SK-N-SH treated with all-trans-retinoic acid at 6 μM for 48 hours (cell line): ENCODE measurements around the gene TAOK2.

Source experiments
- ATAC-seq: fragments of 200-7000 bp; cut with Tn5 transposase; 3 replicates; pipeline ENCODE4 v1.9.1; 2020; ENCODE audit warnings: mild to moderate bottlenecking, moderate library complexity
- ARNTL ChIP-seq: fragments of 450-650 bp; formaldehyde crosslinking; IDR thresholded peaks from 2 replicates; pipeline ENCODE4 v1.5.0; 2020; ENCODE audit warnings: low read depth, mild to moderate bottlenecking, moderate library complexity, borderline replicate concordance
- BACH2 ChIP-seq: fragments of 250-450 bp; sonication (Bioruptor Pico); IDR thresholded peaks from 2 replicates; pipeline ENCODE4 v1.9.0; 2021; ENCODE audit warnings: mild to moderate bottlenecking, borderline replicate concordance
- CREB5 ChIP-seq: fragments of 250-450 bp; sonication (Bioruptor Pico); IDR thresholded peaks from 2 replicates; pipeline ENCODE4 v1.5.1; 2020; ENCODE audit warnings: low read depth, mild to moderate bottlenecking, moderate library complexity
- CSDC2 ChIP-seq: fragments of 250-450 bp; sonication (Bioruptor Pico); IDR thresholded peaks from 2 replicates; pipeline ENCODE4 v1.5.0; 2020; ENCODE audit warnings: mild to moderate bottlenecking, moderate library complexity
- ESRRG ChIP-seq: fragments of 250-450 bp; sonication (Bioruptor Pico); IDR thresholded peaks from 2 replicates; pipeline ENCODE4 v1.6.1; 2021; ENCODE audit warnings: mild to moderate bottlenecking
- GLIS3 ChIP-seq: fragments of 250-450 bp; sonication (Bioruptor Pico); IDR thresholded peaks from 2 replicates; pipeline ENCODE4 v1.5.0; 2020; ENCODE audit warnings: mild to moderate bottlenecking, moderate library complexity
- ISL1 ChIP-seq: fragments of 250-450 bp; sonication (Bioruptor Pico); IDR thresholded peaks from 2 replicates; pipeline ENCODE4 v2.1.2; 2022; ENCODE audit warnings: mild to moderate bottlenecking, moderate library complexity
- OSR1 ChIP-seq: fragments of 250-450 bp; sonication (Bioruptor Pico); IDR thresholded peaks from 2 replicates; pipeline ENCODE4 v1.8.0; 2022; ENCODE audit warnings: moderate library complexity, mild to moderate bottlenecking, inconsistent platforms
- PPARA ChIP-seq: fragments of 250-450 bp; sonication (Bioruptor Pico); IDR thresholded peaks from 2 replicates; pipeline ENCODE4 v1.5.0; 2020; ENCODE audit warnings: mild to moderate bottlenecking, borderline replicate concordance
- RARB ChIP-seq: fragments of 250-450 bp; sonication (Bioruptor Pico); IDR thresholded peaks from 2 replicates; pipeline ENCODE4 v1.8.0; 2021; ENCODE audit warnings: mild to moderate bottlenecking, moderate library complexity
- SNAI2 ChIP-seq: fragments of 250-450 bp; sonication (Bioruptor Pico); IDR thresholded peaks from 2 replicates; pipeline ENCODE4 v1.5.0; 2020; ENCODE audit warnings: mild to moderate bottlenecking, moderate library complexity
- TCF4 ChIP-seq: fragments of 250-450 bp; sonication (Bioruptor Pico); IDR thresholded peaks from 2 replicates; pipeline ENCODE4 v1.8.0; 2021; ENCODE audit warnings: mild to moderate bottlenecking, moderate library complexity, borderline replicate concordance
- TOX ChIP-seq: fragments of 250-450 bp; sonication (Bioruptor Pico); IDR thresholded peaks from 2 replicates; pipeline ENCODE4 v1.8.0; 2021; ENCODE audit warnings: mild to moderate bottlenecking, moderate library complexity, borderline replicate concordance
- ZC3H10 ChIP-seq: fragments of 250-450 bp; sonication (Bioruptor Pico); IDR thresholded peaks from 2 replicates; pipeline ENCODE4 v1.5.1; 2021; ENCODE audit warnings: mild to moderate bottlenecking, moderate library complexity
- ZFP30 ChIP-seq: fragments of 450-650 bp; formaldehyde crosslinking; IDR thresholded peaks from 2 replicates; pipeline ENCODE4 v1.5.0; 2022; ENCODE audit warnings: mild to moderate bottlenecking, moderate library complexity
- ZNF70 ChIP-seq: fragments of 450-650 bp; formaldehyde crosslinking; IDR thresholded peaks from 2 replicates; pipeline ENCODE4 v1.5.0; 2020; ENCODE audit warnings: mild to moderate bottlenecking, moderate library complexity
- TF ChIP-seq, protein P1 (sequence below): fragments of 250-450 bp; sonication (Bioruptor Pico); IDR thresholded peaks from 2 replicates; pipeline ENCODE4 v1.8.0; 2021; ENCODE audit warnings: low read depth, mild to moderate bottlenecking, moderate library complexity, borderline replicate concordance
- TF ChIP-seq, protein P2 (sequence below): fragments of 250-450 bp; sonication (Bioruptor Pico); IDR thresholded peaks from 2 replicates; pipeline ENCODE4 v1.5.1; 2021; ENCODE audit warnings: mild to moderate bottlenecking, moderate library complexity
- TF ChIP-seq, protein P3 (sequence below): fragments of 250-450 bp; sonication (Bioruptor Pico); IDR thresholded peaks from 2 replicates; pipeline ENCODE4 v1.8.0; 2020; ENCODE audit warnings: mild to moderate bottlenecking, moderate library complexity, borderline replicate concordance
- TF ChIP-seq, protein P4 (sequence below): fragments of 250-450 bp; sonication (Bioruptor Pico); IDR thresholded peaks from 2 replicates; pipeline ENCODE4 v1.5.0; 2020; ENCODE audit warnings: mild to moderate bottlenecking, moderate library complexity

The TAOK2 gene

DNA sequence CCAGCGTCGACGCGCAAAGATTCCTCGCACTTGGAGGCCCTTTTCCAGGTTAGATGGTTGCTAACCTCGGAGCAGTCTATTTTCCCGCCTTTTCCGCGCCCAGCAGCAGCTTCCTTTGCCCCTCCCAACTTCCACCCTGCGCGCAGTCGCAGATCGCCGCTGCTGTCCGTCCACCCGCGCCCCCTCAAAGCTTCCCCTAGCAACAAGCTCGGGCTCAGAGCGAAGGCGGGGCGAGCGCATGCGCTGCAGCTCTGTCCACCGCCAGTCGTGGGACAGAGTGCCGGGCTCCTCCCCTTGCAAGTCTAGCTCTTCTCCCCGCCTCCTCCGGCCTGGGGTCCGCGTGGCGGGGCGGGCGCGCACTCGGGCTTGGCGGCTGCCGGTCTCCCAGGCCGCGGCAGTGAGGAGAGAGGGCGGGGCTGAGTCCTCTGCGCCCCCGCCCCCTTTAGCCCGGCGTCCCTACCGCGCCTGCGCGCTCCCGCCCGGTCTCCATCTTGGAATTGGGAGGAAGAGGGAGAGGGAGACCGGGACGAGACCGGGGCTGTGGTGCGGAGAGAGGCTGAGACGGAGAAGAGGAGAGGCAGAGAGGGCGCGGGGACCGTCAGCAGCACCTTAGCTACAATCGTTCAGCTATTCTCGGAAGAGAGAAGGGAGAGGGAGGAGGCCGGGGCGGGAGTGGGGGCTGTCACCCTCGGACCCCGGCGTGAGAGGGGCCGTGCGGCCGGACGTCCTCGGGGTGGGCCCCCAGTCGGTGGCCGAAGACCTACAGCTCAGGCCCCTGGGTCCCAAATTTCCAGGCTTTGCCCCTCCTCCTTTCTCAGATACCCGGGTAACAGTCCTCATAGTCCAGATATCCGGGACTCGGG lies at the start of gene TAOK2:
TAOK2 (plus strand) TSS at position 485 of the 863 bp plus-strand sequence. CDS start 3,905 bp downstream, outside the sequence.
- ATAC-seq: peak; percentile 98
- TF ChIP-seq CSDC2 (no peak), BACH2 (CRISPR knock-in tag) (no peak), ISL1 (CRISPR knock-in tag) (no peak), SNAI2 (CRISPR knock-in tag) (no peak), PPARA (CRISPR knock-in tag) (no peak), GLIS3 (no peak), RARB (CRISPR knock-in tag) (no peak), ZC3H10 (CRISPR knock-in tag) (no peak), TOX (CRISPR knock-in tag) (no peak), ARNTL (no peak), ESRRG (CRISPR knock-in tag) (no peak), CREB5 (no peak)
- TF ChIP-seq, protein P1, sequence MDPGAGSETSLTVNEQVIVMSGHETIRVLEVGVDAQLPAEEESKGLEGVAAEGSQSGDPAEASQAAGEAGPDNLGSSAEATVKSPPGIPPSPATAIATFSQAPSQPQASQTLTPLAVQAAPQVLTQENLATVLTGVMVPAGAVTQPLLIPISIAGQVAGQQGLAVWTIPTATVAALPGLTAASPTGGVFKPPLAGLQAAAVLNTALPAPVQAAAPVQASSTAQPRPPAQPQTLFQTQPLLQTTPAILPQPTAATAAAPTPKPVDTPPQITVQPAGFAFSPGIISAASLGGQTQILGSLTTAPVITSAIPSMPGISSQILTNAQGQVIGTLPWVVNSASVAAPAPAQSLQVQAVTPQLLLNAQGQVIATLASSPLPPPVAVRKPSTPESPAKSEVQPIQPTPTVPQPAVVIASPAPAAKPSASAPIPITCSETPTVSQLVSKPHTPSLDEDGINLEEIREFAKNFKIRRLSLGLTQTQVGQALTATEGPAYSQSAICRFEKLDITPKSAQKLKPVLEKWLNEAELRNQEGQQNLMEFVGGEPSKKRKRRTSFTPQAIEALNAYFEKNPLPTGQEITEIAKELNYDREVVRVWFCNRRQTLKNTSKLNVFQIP (CRISPR knock-in tag): no peak

DNA sequence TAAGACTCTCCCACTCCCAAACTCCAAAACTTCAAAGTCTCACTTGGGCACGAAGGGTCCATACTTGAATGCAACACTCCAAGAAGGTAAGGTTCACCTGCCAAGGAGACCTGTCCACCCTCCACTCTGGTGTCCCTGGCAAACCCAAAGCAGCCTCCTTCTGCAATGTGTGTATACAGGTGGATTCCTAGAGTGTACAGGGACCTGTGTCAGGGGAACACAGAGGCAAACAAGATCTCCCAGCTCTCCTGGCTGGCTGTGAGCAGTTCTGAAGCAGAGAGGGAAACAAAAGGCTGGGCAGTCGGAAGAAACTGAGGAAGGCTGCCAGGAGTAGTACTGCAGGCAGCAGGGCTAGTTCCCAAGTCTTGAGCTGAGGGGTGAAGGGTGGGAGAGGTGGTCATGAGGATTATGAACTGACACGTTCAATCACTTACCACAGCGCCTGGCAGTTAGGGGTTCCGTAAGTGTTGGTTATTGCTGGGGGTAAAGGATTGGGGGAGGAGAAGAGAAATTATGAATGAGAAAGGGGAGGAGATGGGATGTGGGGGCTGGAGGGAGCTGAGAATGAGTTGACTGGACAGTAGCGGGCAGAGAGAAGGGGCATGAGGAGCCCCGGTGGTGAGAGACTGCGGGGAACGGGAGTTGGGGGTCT lies 48.4 kb upstream of the TAOK2 start:
- TF ChIP-seq ZNF70 (CRISPR knock-in tag): no peak
- TF ChIP-seq TCF4: no peak
- TF ChIP-seq BACH2 (CRISPR knock-in tag): no peak
- no peak for TF ChIP-seq ISL1 (CRISPR knock-in tag)
- no peak for TF ChIP-seq TOX (CRISPR knock-in tag)
- no peak for TF ChIP-seq ZC3H10 (CRISPR knock-in tag)
- no peak for TF ChIP-seq ZFP30 (CRISPR knock-in tag)
- no peak for TF ChIP-seq SNAI2 (CRISPR knock-in tag)
- TF ChIP-seq GLIS3: no peak
- TF ChIP-seq, protein P2, sequence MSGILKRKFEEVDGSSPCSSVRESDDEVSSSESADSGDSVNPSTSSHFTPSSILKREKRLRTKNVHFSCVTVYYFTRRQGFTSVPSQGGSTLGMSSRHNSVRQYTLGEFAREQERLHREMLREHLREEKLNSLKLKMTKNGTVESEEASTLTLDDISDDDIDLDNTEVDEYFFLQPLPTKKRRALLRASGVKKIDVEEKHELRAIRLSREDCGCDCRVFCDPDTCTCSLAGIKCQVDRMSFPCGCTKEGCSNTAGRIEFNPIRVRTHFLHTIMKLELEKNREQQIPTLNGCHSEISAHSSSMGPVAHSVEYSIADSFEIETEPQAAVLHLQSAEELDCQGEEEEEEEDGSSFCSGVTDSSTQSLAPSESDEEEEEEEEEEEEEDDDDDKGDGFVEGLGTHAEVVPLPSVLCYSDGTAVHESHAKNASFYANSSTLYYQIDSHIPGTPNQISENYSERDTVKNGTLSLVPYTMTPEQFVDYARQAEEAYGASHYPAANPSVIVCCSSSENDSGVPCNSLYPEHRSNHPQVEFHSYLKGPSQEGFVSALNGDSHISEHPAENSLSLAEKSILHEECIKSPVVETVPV: no peak
- TF ChIP-seq, protein P3, sequence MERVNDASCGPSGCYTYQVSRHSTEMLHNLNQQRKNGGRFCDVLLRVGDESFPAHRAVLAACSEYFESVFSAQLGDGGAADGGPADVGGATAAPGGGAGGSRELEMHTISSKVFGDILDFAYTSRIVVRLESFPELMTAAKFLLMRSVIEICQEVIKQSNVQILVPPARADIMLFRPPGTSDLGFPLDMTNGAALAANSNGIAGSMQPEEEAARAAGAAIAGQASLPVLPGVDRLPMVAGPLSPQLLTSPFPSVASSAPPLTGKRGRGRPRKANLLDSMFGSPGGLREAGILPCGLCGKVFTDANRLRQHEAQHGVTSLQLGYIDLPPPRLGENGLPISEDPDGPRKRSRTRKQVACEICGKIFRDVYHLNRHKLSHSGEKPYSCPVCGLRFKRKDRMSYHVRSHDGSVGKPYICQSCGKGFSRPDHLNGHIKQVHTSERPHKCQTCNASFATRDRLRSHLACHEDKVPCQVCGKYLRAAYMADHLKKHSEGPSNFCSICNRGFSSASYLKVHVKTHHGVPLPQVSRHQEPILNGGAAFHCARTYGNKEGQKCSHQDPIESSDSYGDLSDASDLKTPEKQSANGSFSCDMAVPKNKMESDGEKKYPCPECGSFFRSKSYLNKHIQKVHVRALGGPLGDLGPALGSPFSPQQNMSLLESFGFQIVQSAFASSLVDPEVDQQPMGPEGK (CRISPR knock-in tag): no peak
- peak; percentile 24 for ATAC-seq

- peak; percentile 95 for ATAC-seq
- TF ChIP-seq ZNF70 (CRISPR knock-in tag) (peak; percentile 54; the same call in 1 of the 2 replicates), GLIS3 (no peak), OSR1 (no peak)
Observed at GRCh38 chr16:29925781-29926710, 47.6 kb upstream of the TAOK2 start, which contains the start of gene KCTD13. Gene KCTD13, minus strand, starts transcription at chr16:29926226. Its CDS starts 193 bp downstream, at chr16:29926033.

DNA sequence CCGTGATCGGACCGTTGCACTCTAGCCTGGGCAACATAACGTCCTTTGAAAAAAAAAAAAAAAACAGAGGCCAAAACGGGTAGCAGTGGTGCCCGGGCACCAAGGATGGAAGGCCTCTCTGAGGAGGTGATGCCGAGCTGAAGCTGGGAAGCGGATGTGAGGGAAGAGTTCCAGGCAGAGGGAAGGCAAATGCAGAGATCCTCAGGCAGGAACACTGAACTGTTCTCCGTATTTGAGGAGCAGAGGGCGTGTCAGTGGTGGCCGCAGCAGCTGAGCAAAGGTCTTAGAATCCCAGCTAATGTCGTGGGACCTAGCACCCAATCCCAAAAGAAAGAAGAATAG lies 47.0 kb upstream of the TAOK2 start:
- ATAC-seq: peak; percentile 49
- TF ChIP-seq, protein P3 (CRISPR knock-in tag): no peak
- TF ChIP-seq CSDC2 (no peak), TOX (CRISPR knock-in tag) (no peak), BACH2 (CRISPR knock-in tag) (no peak), ZNF70 (CRISPR knock-in tag) (no peak), GLIS3 (no peak)
- TF ChIP-seq, protein P4, sequence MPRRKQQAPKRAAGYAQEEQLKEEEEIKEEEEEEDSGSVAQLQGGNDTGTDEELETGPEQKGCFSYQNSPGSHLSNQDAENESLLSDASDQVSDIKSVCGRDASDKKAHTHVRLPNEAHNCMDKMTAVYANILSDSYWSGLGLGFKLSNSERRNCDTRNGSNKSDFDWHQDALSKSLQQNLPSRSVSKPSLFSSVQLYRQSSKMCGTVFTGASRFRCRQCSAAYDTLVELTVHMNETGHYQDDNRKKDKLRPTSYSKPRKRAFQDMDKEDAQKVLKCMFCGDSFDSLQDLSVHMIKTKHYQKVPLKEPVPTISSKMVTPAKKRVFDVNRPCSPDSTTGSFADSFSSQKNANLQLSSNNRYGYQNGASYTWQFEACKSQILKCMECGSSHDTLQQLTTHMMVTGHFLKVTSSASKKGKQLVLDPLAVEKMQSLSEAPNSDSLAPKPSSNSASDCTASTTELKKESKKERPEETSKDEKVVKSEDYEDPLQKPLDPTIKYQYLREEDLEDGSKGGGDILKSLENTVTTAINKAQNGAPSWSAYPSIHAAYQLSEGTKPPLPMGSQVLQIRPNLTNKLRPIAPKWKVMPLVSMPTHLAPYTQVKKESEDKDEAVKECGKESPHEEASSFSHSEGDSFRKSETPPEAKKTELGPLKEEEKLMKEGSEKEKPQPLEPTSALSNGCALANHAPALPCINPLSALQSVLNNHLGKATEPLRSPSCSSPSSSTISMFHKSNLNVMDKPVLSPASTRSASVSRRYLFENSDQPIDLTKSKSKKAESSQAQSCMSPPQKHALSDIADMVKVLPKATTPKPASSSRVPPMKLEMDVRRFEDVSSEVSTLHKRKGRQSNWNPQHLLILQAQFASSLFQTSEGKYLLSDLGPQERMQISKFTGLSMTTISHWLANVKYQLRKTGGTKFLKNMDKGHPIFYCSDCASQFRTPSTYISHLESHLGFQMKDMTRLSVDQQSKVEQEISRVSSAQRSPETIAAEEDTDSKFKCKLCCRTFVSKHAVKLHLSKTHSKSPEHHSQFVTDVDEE (CRISPR knock-in tag): no peak
